ENCODE results near the gene CD47. TPM values are rescaled to one million over a fixed set of nuclear protein-coding genes. Genes with fewer than 3 reads are reported as not detected.

CD47 gene
- total RNA-seq, 2 donors from 2014 or later: 6.4 to 12.0 TPM

GRCh38 chr3:108046247-108046646 is 44.6 kb downstream of the CD47 start:
- H3K4me1 Mint-ChIP-seq: no peaks in the 10 kb centered on the region
- no peak for TF ChIP-seq CTCF (conservative IDR thresholded peaks at IDR 0.05)
- H3K9ac ChIP-seq (ENCODE audit: extremely low read depth, low read length, poor library complexity, severe bottlenecking): no peak overlapping the region
- no peak overlapping the region for H3K4me3 Mint-ChIP-seq
- H3K27ac ChIP-seq (ENCODE audit: low read depth, low read length): no peak overlapping the region
- no peaks in the 10 kb centered on the region for H3K36me3 ChIP-seq (ENCODE audit: control insufficient read depth, insufficient read depth, low read length)
- no peak overlapping the region for H3K27ac Mint-ChIP-seq
- no peaks in the 10 kb centered on the region for H3K4me1 ChIP-seq (ENCODE audit: control insufficient read depth, insufficient read depth, low read length)
- H3K27me3 Mint-ChIP-seq (ENCODE audit: insufficient read depth): no peaks in the 10 kb centered on the region
- whole genome bisulfite sequencing, 2 experiments (ENCODE audit: insufficient coverage in 1 of 2, insufficient read length in 1 of 2): 88 to 100% methylated on average over 1 of the region's 1 CpG
- no peaks in the 10 kb centered on the region for H3K9me3 Mint-ChIP-seq
- H3K36me3 Mint-ChIP-seq (ENCODE audit: low read depth): no peaks in the 10 kb centered on the region
- H3K27me3 ChIP-seq (ENCODE audit: control insufficient read depth, insufficient read depth, low read length, poor library complexity, severe bottlenecking): no peaks in the 10 kb centered on the region
- DNase-seq: no peak
- no peaks in the 10 kb centered on the region for H3K9me3 ChIP-seq (ENCODE audit: control insufficient read depth, low read length)
- no peak overlapping the region for H3K4me3 ChIP-seq (ENCODE audit: low read length)

- H3K27ac Mint-ChIP-seq: no peak overlapping the region
- no peaks in the 10 kb centered on the region for H3K4me1 Mint-ChIP-seq
- Histone ChIP-seq H3K9ac (ENCODE audit: extremely low read depth, low read length, poor library complexity, severe bottlenecking) (no peak overlapping the region), H3K36me3 (ENCODE audit: control insufficient read depth, insufficient read depth, low read length) (no peaks in the 10 kb centered on the region), H3K27me3 (ENCODE audit: control insufficient read depth, insufficient read depth, low read length, poor library complexity, severe bottlenecking) (no peaks in the 10 kb centered on the region), H3K27ac (ENCODE audit: low read depth, low read length) (no peak overlapping the region), H3K4me1 (ENCODE audit: control insufficient read depth, insufficient read depth, low read length) (no peaks in the 10 kb centered on the region), H3K9me3 (ENCODE audit: control insufficient read depth, low read length) (no peaks in the 10 kb centered on the region), H3K4me3 (ENCODE audit: low read length) (no peak overlapping the region)
- DNase-seq: no peak
- no peak overlapping the region for H3K4me3 Mint-ChIP-seq
- TF ChIP-seq CTCF (conservative IDR thresholded peaks at IDR 0.05): no peak
- no peaks in the 10 kb centered on the region for H3K36me3 Mint-ChIP-seq (ENCODE audit: low read depth)
- no peaks in the 10 kb centered on the region for H3K27me3 Mint-ChIP-seq (ENCODE audit: insufficient read depth)
- H3K9me3 Mint-ChIP-seq: no peaks in the 10 kb centered on the region
These were observed 46.1 kb downstream of the CD47 start for GRCh38 chr3:108044699-108045098.

- H3K4me1 ChIP-seq (ENCODE audit: control insufficient read depth, insufficient read depth, low read length): no peaks in the 10 kb centered on the region
- no peaks in the 10 kb centered on the region for H3K36me3 ChIP-seq (ENCODE audit: control insufficient read depth, insufficient read depth, low read length)
- H3K4me3 Mint-ChIP-seq: no peak overlapping the region
- 87 to 92% methylated on average over 2 to 8 of the region's 8 CpGs for WGBS, 2 experiments (ENCODE audit: insufficient coverage in 1 of 2, insufficient read length in 1 of 2)
- H3K27me3 Mint-ChIP-seq (ENCODE audit: insufficient read depth): no peaks in the 10 kb centered on the region
- H3K36me3 Mint-ChIP-seq (ENCODE audit: low read depth): no peaks in the 10 kb centered on the region
- H3K27ac ChIP-seq (ENCODE audit: low read depth, low read length): no peak overlapping the region
- H3K4me3 ChIP-seq (ENCODE audit: low read length): no peak overlapping the region
- DNase-seq: peak; percentile 37
- H3K9me3 Mint-ChIP-seq: no peaks in the 10 kb centered on the region
- H3K9ac ChIP-seq (ENCODE audit: extremely low read depth, low read length, poor library complexity, severe bottlenecking): no peak overlapping the region
- no peak overlapping the region for H3K27ac Mint-ChIP-seq
- no peaks in the 10 kb centered on the region for H3K9me3 ChIP-seq (ENCODE audit: control insufficient read depth, low read length)
- H3K27me3 ChIP-seq (ENCODE audit: control insufficient read depth, insufficient read depth, low read length, poor library complexity, severe bottlenecking): no peaks in the 10 kb centered on the region
- no peak for TF ChIP-seq CTCF (conservative IDR thresholded peaks at IDR 0.05)
- H3K4me1 Mint-ChIP-seq: peaks cover 5% of the 10 kb centered on the region
These were observed 48.5 kb downstream of the CD47 start for GRCh38 chr3:108042300-108042699.

Data from endodermal cell (in vitro differentiated cells).